HFFc6 (cell line): ENCODE results near the gene QSOX1. TPM values are rescaled to one million over a fixed set of nuclear protein-coding genes. Genes with fewer than 3 reads are reported as not detected.
A peak's percentile ranks its signal among the peaks of the same experiment; 100 is the strongest.

ENCODE experiments used
- DNase-seq: peaks from one replicate; pipeline ENCODE4 v3.0.0-alpha.2; 2018
- H3K27ac Mint-ChIP-seq: 2 replicates; pipeline ENCODE4 v1.8.0; 2020; ENCODE audit warnings: mild to moderate bottlenecking, mixed read lengths
- H3K27me3 Mint-ChIP-seq: 2 replicates; pipeline ENCODE4 v1.8.0; 2021; ENCODE audit warnings: mild to moderate bottlenecking, moderate library complexity, mixed read lengths; ENCODE audit not compliant: insufficient read depth
- H3K36me3 Mint-ChIP-seq: 2 replicates; pipeline ENCODE4 v1.8.0; 2021; ENCODE audit warnings: low read depth, mixed read lengths
- H3K4me1 Mint-ChIP-seq: 2 replicates; pipeline ENCODE4 v1.8.0; 2020; ENCODE audit warnings: low read depth, mixed read lengths
- H3K4me3 Mint-ChIP-seq: 2 replicates; pipeline ENCODE4 v1.8.0; 2020; ENCODE audit warnings: mild to moderate bottlenecking, moderate library complexity, mixed read lengths
- H3K9me3 Mint-ChIP-seq: 2 replicates; pipeline ENCODE4 v1.8.0; 2020; ENCODE audit warnings: mild to moderate bottlenecking, mixed read lengths
- CTCF ChIP-seq: fragments of 200-600 bp; sonication (generic); IDR thresholded peaks from 2 replicates; pipeline ENCODE4 v1.5.0; 2021; ENCODE audit warnings: antibody characterized with exemption, mild to moderate bottlenecking
- total RNA-seq, 6 experiments: library from RNA; stranded (reverse); fragmentation: NEBNext Ultra II Directional; extraction: Animal tissue kit (Norgen Biotek cat#: 25700); gene quantifications; 2 replicates in 1 of 6; 3 replicates in 5 of 6; pipeline ENCODE4 v1.2.3, GENCODE V29; 2021

The QSOX1 gene
- total RNA-seq, 6 experiments from 2014 or later, result 321 to 467 (median 352) TPM

DNA sequence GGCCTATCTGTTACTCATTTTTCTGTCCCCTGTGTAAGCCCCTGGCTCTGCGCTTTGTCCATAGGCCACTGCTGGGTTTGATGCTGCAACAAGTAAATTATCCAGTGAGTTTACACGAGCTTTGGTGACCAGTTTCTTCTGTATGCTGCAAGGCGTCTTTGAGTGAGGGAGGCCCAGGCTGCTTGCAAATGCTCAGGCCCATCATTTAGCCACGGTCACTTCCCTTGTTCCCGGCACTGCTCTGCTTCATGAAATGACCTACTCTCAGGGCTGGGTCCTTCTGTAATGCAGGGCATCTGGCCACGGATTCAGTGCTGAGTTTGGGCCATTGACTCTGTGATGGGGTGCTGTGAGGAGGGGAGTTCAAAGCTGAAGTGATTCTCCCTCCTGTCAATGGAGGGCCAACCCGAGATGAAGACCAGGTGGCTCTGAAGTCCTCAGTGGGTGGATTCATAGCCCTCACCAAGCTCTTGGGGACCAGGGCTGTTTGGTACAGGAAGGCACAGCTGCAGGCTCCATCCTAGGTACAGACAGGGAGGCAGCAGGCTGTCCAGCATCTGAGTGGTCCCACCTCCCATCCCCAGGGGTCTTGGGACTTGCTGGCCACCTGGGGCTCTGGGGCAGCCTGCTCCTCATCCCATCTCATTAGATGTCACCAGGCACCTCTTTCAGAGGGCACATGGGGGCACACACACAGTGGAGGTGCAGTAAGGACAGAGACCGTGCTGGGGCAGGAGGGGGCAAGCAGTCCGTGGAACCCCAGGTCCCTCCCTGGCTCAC lies 97.0 kb downstream of the QSOX1 start:
- DNase-seq, result no peak
- H3K9me3 Mint-ChIP-seq, result no peaks in the 10 kb centered on the region
- peaks cover 13% of the 10 kb centered on the region for H3K27me3 Mint-ChIP-seq
- H3K36me3 Mint-ChIP-seq, result no peaks in the 10 kb centered on the region
- H3K27ac Mint-ChIP-seq, result no peak overlapping the region
- no peak for TF ChIP-seq CTCF
- peaks cover 9% of the 10 kb centered on the region; the same call in 1 of the 2 replicates for H3K4me1 Mint-ChIP-seq
- no peak overlapping the region for H3K4me3 Mint-ChIP-seq

GRCh38 chr1:180252638-180253536 lies 98.2 kb downstream of the QSOX1 start:
- Mint-ChIP-seq H3K36me3 (no peaks in the 10 kb centered on the region), H3K27ac (no peak overlapping the region), H3K4me3 (no peak overlapping the region), H3K27me3 (peaks cover 16% of the 10 kb centered on the region), H3K4me1 (peaks cover 9% of the 10 kb centered on the region; the same call in 1 of the 2 replicates), H3K9me3 (no peaks in the 10 kb centered on the region)
- DNase-seq, result peak; percentile 55
- TF ChIP-seq CTCF, result peak; percentile 93

Other genes starting within 250 kb of the QSOX1 start
- gene CEP350, start 200.1 kb upstream of the QSOX1 start, total RNA-seq, result 10 to 100 TPM; 22.1 to 26.7 (median 25.2) TPM
- under 1 TPM; 0.28 to 0.71 (median 0.41) TPM for gene LHX4, start 75.4 kb downstream of the QSOX1 start, total RNA-seq